Measurements from ENCODE around the gene ERGIC1. TPM values are rescaled to one million over a fixed set of nuclear protein-coding genes. Genes with fewer than 3 reads are reported as not detected.

ERGIC1 gene
- total and polyA plus RNA-seq, 2 of the 13 experiments (the other 11 are each of a cell fraction or from before 2014, with no cell fraction given) = 78.5 to 184 TPM

DNA sequence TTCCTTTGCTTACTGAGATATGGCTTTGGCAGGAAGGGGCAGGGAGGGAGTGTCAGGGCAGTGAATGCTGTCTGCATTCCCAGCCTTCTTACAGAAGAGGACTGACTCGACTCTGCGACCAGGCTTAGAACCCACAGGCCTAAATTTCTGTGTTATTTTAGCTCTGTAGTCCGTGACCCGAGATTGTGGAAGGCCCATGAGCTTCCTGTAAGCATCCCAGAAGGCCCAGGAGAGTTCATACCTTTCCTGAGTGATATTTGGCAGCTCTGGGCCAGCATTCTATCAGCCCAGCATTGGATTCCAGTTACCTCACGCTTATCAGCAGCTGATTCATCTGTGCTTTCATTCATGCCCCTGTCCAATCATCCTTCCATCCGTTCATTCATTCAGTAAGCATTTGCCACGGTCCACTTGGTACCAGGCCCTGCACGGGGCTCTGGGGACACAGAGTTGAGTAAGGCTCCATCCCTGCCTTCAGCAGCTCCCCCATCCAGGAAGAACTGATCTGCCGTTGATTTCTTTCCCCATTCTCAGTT is 97.0 kb downstream of the ERGIC1 start (continued):
- TF ChIP-seq, protein P1, sequence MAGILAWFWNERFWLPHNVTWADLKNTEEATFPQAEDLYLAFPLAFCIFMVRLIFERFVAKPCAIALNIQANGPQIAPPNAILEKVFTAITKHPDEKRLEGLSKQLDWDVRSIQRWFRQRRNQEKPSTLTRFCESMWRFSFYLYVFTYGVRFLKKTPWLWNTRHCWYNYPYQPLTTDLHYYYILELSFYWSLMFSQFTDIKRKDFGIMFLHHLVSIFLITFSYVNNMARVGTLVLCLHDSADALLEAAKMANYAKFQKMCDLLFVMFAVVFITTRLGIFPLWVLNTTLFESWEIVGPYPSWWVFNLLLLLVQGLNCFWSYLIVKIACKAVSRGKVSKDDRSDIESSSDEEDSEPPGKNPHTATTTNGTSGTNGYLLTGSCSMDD (CRISPR knock-in tag; IDR thresholded peaks at IDR 0.05) = no peak
- TF ChIP-seq KDM2A (CRISPR knock-in tag; IDR thresholded peaks at IDR 0.05; ENCODE audit: borderline replicate concordance, low read depth) (no peak), ZNF136 (CRISPR knock-in tag; IDR thresholded peaks at IDR 0.05; ENCODE audit: low read depth) (no peak), FOXM1 (CRISPR knock-in tag; IDR thresholded peaks at IDR 0.05) (no peak), ZNF333 (CRISPR knock-in tag; IDR thresholded peaks at IDR 0.05; ENCODE audit: borderline replicate concordance) (no peak), GABPB1 (CRISPR knock-in tag; IDR thresholded peaks at IDR 0.05) (no peak), PCBP1 (IDR thresholded peaks at IDR 0.05; ENCODE audit: borderline replicate concordance, low read depth, low read length) (no peak), FIP1L1 (IDR thresholded peaks at IDR 0.05; ENCODE audit: borderline replicate concordance, insufficient read depth, low read depth, low read length) (no peak), ZSCAN22 (CRISPR knock-in tag; IDR thresholded peaks at IDR 0.05) (no peak)
- TF ChIP-seq, protein P2, sequence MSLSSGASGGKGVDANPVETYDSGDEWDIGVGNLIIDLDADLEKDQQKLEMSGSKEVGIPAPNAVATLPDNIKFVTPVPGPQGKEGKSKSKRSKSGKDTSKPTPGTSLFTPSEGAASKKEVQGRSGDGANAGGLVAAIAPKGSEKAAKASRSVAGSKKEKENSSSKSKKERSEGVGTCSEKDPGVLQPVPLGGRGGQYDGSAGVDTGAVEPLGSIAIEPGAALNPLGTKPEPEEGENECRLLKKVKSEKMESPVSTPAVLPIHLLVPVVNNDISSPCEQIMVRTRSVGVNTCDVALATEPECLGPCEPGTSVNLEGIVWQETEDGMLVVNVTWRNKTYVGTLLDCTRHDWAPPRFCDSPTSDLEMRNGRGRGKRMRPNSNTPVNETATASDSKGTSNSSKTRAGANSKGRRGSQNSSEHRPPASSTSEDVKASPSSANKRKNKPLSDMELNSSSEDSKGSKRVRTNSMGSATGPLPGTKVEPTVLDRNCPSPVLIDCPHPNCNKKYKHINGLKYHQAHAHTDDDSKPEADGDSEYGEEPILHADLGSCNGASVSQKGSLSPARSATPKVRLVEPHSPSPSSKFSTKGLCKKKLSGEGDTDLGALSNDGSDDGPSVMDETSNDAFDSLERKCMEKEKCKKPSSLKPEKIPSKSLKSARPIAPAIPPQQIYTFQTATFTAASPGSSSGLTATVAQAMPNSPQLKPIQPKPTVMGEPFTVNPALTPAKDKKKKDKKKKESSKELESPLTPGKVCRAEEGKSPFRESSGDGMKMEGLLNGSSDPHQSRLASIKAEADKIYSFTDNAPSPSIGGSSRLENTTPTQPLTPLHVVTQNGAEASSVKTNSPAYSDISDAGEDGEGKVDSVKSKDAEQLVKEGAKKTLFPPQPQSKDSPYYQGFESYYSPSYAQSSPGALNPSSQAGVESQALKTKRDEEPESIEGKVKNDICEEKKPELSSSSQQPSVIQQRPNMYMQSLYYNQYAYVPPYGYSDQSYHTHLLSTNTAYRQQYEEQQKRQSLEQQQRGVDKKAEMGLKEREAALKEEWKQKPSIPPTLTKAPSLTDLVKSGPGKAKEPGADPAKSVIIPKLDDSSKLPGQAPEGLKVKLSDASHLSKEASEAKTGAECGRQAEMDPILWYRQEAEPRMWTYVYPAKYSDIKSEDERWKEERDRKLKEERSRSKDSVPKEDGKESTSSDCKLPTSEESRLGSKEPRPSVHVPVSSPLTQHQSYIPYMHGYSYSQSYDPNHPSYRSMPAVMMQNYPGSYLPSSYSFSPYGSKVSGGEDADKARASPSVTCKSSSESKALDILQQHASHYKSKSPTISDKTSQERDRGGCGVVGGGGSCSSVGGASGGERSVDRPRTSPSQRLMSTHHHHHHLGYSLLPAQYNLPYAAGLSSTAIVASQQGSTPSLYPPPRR (CRISPR knock-in tag; IDR thresholded peaks at IDR 0.05; ENCODE audit: borderline replicate concordance) = no peak
